Measurements from ENCODE around the gene PCDHGB3.

GRCh38 chr5:141419074-141419880, 49.2 kb downstream of the PCDHGB3 start:
- no peak for TF ChIP-seq POLR2A (IDR thresholded peaks at IDR 0.05)
- TF ChIP-seq CTCF (IDR thresholded peaks at IDR 0.05 in 4 of 5, conservative IDR thresholded peaks at IDR 0.05 in 1 of 5), result no peak

Data from gastrocnemius medialis (tissue), 4 donors.